ENCODE measurements around the gene CDC42. TPM values are rescaled to one million over a fixed set of nuclear protein-coding genes. Genes with fewer than 3 reads are reported as not detected.

The CDC42 gene
- total and polyA plus RNA-seq, 2 experiments from 2014 or later = 119 to 184 TPM

DNA sequence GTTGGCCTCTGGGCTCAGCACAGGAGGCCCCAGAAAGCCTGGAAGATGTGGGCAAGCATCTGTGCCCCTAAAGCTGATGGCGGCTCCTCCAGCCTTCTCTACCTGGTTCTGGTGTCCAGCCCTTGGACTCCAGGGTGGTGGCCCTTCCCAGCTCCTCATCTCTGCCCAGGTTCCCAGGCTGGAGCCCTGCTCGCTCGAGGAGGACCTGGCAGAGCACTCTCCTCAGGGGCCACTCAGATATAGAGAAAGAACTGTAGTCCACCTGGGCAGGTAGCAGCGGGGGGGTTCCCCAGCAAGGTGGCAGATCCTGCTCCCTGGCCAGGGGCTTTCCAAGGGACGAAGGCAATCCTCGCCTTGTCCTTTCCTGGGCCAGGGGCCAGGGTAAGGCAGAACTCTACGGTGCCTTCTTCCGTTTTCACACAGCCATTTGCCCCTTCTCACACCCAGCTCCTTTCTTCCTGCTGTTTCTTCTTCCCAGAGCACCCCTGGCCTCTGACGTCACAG is 71.4 kb downstream of the CDC42 start:
- Histone ChIP-seq H2AFZ (no peak overlapping the region), H3K4me3 (no peak overlapping the region), H3K36me3 (ENCODE audit: insufficient read depth) (no peaks in the 10 kb centered on the region), H3F3A (replicated peaks; ENCODE audit: low read depth) (no peaks in the 10 kb centered on the region), H3K27ac (ENCODE audit: low read depth) (no peak overlapping the region), H3K9me2 (ENCODE audit: insufficient read depth) (no peaks in the 10 kb centered on the region), H3K79me2 (replicated peaks; ENCODE audit: insufficient read depth) (no peaks in the 10 kb centered on the region), H3K27me3 (ENCODE audit: insufficient read depth) (no peaks in the 10 kb centered on the region), H4K20me1 (replicated peaks; ENCODE audit: insufficient read depth) (no peaks in the 10 kb centered on the region), H3K4me1 (ENCODE audit: insufficient read depth) (peaks cover 8% of the 10 kb centered on the region; the same call in 1 of the 2 replicates), H3K4me2 (no peak overlapping the region)
- no peak for ATAC-seq
- no peaks in the 10 kb centered on the region for H3K36me3 Mint-ChIP-seq (ENCODE audit: low read depth)
- H3K27ac Mint-ChIP-seq = no peak overlapping the region
- peaks cover 9% of the 10 kb centered on the region for H3K27me3 Mint-ChIP-seq (ENCODE audit: insufficient read depth, low read depth, poor library complexity)
- TF ChIP-seq JUNB (IDR thresholded peaks at IDR 0.05; ENCODE audit: unreplicated experiment) (no peak), STAT1 (IDR thresholded peaks at IDR 0.05; ENCODE audit: unreplicated experiment) (no peak), ZNF114 (CRISPR knock-in tag; IDR thresholded peaks at IDR 0.05) (no peak), POLR2AphosphoS5 (IDR thresholded peaks at IDR 0.05; ENCODE audit: low read depth) (no peak), EZH2phosphoT487 (IDR thresholded peaks at IDR 0.05; ENCODE audit: unreplicated experiment) (no peak), ZNF331 (CRISPR knock-in tag; IDR thresholded peaks at IDR 0.05; ENCODE audit: low read depth) (no peak), NANOG (IDR thresholded peaks at IDR 0.05; ENCODE audit: borderline replicate concordance) (no peak), CREB1 (CRISPR knock-in tag; IDR thresholded peaks at IDR 0.05; ENCODE audit: low read depth) (no peak), EZH2 (IDR thresholded peaks at IDR 0.05; ENCODE audit: low read depth, unreplicated experiment) (no peak)
- TF ChIP-seq, protein P1, sequence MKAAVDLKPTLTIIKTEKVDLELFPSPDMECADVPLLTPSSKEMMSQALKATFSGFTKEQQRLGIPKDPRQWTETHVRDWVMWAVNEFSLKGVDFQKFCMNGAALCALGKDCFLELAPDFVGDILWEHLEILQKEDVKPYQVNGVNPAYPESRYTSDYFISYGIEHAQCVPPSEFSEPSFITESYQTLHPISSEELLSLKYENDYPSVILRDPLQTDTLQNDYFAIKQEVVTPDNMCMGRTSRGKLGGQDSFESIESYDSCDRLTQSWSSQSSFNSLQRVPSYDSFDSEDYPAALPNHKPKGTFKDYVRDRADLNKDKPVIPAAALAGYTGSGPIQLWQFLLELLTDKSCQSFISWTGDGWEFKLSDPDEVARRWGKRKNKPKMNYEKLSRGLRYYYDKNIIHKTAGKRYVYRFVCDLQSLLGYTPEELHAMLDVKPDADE (IDR thresholded peaks at IDR 0.05) = no peak
- TF ChIP-seq, protein P2, sequence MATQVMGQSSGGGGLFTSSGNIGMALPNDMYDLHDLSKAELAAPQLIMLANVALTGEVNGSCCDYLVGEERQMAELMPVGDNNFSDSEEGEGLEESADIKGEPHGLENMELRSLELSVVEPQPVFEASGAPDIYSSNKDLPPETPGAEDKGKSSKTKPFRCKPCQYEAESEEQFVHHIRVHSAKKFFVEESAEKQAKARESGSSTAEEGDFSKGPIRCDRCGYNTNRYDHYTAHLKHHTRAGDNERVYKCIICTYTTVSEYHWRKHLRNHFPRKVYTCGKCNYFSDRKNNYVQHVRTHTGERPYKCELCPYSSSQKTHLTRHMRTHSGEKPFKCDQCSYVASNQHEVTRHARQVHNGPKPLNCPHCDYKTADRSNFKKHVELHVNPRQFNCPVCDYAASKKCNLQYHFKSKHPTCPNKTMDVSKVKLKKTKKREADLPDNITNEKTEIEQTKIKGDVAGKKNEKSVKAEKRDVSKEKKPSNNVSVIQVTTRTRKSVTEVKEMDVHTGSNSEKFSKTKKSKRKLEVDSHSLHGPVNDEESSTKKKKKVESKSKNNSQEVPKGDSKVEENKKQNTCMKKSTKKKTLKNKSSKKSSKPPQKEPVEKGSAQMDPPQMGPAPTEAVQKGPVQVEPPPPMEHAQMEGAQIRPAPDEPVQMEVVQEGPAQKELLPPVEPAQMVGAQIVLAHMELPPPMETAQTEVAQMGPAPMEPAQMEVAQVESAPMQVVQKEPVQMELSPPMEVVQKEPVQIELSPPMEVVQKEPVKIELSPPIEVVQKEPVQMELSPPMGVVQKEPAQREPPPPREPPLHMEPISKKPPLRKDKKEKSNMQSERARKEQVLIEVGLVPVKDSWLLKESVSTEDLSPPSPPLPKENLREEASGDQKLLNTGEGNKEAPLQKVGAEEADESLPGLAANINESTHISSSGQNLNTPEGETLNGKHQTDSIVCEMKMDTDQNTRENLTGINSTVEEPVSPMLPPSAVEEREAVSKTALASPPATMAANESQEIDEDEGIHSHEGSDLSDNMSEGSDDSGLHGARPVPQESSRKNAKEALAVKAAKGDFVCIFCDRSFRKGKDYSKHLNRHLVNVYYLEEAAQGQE (IDR thresholded peaks at IDR 0.05; ENCODE audit: unreplicated experiment) = no peak
- TF ChIP-seq, protein P3, sequence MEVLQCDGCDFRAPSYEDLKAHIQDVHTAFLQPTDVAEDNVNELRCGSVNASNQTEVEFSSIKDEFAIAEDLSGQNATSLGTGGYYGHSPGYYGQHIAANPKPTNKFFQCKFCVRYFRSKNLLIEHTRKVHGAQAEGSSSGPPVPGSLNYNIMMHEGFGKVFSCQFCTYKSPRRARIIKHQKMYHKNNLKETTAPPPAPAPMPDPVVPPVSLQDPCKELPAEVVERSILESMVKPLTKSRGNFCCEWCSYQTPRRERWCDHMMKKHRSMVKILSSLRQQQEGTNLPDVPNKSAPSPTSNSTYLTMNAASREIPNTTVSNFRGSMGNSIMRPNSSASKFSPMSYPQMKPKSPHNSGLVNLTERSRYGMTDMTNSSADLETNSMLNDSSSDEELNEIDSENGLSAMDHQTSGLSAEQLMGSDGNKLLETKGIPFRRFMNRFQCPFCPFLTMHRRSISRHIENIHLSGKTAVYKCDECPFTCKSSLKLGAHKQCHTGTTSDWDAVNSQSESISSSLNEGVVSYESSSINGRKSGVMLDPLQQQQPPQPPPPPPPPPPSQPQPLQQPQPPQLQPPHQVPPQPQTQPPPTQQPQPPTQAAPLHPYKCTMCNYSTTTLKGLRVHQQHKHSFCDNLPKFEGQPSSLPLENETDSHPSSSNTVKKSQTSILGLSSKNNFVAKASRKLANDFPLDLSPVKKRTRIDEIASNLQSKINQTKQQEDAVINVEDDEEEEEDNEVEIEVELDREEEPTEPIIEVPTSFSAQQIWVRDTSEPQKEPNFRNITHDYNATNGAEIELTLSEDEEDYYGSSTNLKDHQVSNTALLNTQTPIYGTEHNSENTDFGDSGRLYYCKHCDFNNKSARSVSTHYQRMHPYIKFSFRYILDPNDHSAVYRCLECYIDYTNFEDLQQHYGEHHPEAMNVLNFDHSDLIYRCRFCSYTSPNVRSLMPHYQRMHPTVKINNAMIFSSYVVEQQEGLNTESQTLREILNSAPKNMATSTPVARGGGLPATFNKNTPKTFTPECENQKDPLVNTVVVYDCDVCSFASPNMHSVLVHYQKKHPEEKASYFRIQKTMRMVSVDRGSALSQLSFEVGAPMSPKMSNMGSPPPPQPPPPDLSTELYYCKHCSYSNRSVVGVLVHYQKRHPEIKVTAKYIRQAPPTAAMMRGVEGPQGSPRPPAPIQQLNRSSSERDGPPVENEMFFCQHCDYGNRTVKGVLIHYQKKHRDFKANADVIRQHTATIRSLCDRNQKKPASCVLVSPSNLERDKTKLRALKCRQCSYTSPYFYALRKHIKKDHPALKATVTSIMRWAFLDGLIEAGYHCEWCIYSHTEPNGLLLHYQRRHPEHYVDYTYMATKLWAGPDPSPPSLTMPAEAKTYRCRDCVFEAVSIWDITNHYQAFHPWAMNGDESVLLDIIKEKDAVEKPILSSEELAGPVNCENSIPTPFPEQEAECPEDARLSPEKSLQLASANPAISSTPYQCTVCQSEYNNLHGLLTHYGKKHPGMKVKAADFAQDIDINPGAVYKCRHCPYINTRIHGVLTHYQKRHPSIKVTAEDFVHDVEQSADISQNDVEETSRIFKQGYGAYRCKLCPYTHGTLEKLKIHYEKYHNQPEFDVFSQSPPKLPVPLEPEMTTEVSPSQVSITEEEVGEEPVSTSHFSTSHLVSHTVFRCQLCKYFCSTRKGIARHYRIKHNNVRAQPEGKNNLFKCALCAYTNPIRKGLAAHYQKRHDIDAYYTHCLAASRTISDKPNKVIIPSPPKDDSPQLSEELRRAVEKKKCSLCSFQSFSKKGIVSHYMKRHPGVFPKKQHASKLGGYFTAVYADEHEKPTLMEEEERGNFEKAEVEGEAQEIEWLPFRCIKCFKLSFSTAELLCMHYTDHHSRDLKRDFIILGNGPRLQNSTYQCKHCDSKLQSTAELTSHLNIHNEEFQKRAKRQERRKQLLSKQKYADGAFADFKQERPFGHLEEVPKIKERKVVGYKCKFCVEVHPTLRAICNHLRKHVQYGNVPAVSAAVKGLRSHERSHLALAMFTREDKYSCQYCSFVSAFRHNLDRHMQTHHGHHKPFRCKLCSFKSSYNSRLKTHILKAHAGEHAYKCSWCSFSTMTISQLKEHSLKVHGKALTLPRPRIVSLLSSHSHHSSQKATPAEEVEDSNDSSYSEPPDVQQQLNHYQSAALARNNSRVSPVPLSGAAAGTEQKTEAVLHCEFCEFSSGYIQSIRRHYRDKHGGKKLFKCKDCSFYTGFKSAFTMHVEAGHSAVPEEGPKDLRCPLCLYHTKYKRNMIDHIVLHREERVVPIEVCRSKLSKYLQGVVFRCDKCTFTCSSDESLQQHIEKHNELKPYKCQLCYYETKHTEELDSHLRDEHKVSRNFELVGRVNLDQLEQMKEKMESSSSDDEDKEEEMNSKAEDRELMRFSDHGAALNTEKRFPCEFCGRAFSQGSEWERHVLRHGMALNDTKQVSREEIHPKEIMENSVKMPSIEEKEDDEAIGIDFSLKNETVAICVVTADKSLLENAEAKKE (CRISPR knock-in tag; IDR thresholded peaks at IDR 0.05) = no peak
- TF ChIP-seq, protein P4, sequence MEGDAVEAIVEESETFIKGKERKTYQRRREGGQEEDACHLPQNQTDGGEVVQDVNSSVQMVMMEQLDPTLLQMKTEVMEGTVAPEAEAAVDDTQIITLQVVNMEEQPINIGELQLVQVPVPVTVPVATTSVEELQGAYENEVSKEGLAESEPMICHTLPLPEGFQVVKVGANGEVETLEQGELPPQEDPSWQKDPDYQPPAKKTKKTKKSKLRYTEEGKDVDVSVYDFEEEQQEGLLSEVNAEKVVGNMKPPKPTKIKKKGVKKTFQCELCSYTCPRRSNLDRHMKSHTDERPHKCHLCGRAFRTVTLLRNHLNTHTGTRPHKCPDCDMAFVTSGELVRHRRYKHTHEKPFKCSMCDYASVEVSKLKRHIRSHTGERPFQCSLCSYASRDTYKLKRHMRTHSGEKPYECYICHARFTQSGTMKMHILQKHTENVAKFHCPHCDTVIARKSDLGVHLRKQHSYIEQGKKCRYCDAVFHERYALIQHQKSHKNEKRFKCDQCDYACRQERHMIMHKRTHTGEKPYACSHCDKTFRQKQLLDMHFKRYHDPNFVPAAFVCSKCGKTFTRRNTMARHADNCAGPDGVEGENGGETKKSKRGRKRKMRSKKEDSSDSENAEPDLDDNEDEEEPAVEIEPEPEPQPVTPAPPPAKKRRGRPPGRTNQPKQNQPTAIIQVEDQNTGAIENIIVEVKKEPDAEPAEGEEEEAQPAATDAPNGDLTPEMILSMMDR (conservative IDR thresholded peaks at IDR 0.05; ENCODE audit: low read depth in 2 of 2) = no peak
- no peak for DNase-seq (ENCODE audit: low spot score)
- no peaks in the 10 kb centered on the region for H3K9me3 Mint-ChIP-seq
- H3K4me3 Mint-ChIP-seq = no peak overlapping the region
- H3K4me1 Mint-ChIP-seq = peaks cover 28% of the 10 kb centered on the region
